Endothelial cell of umbilical vein (primary cell): ENCODE results near the gene FBLN2.

Source experiments
- CTCF ChIP-seq, 2 donors: IDR thresholded peaks; 1 replicate in 1 of 2; 2 replicates in 1 of 2; pipeline ENCODE4 v1.5.1; 2011; ENCODE audit warnings: low read length in 2 of 2, mild to moderate bottlenecking in 2 of 2, moderate library complexity in 2 of 2, control low read depth in 1 of 2, inconsistent platforms in 1 of 2, low read depth in 1 of 2; ENCODE audit not compliant: insufficient read depth in 1 of 2; ENCODE audit errors: extremely low read depth in 1 of 2
- EZH2 ChIP-seq: IDR thresholded peaks from 2 replicates; pipeline ENCODE4 v1.6.1; 2012; ENCODE audit warnings: borderline replicate concordance, low read depth, mild to moderate bottlenecking, moderate library complexity, low read length, inconsistent platforms; ENCODE audit not compliant: severe bottlenecking
- FOS ChIP-seq: IDR thresholded peaks from 2 replicates; pipeline ENCODE4 v1.6.1; 2011; ENCODE audit warnings: mild to moderate bottlenecking, low read length, moderate library complexity, borderline replicate concordance; ENCODE audit not compliant: insufficient read depth
- GATA2 ChIP-seq: IDR thresholded peaks from 2 replicates; pipeline ENCODE4 v1.7.0; 2011; ENCODE audit warnings: low read depth, mild to moderate bottlenecking, moderate library complexity, mixed read lengths, low read length; ENCODE audit not compliant: insufficient read length, insufficient read depth
- JUN ChIP-seq: IDR thresholded peaks from 2 replicates; pipeline ENCODE4 v1.6.1; 2011; ENCODE audit warnings: borderline replicate concordance, low read depth; ENCODE audit not compliant: insufficient read length, insufficient read depth
- MAX ChIP-seq: IDR thresholded peaks from 2 replicates; pipeline ENCODE4 v1.6.1; 2011; ENCODE audit not compliant: insufficient read depth, insufficient read length
- MYC ChIP-seq: IDR thresholded peaks from one replicate; pipeline ENCODE4 v1.6.1; 2011; ENCODE audit warnings: mild to moderate bottlenecking, low read depth, low read length
- POLR2A ChIP-seq: IDR thresholded peaks from 2 replicates; pipeline ENCODE4 v1.6.1; 2012; ENCODE audit warnings: low read depth, mild to moderate bottlenecking, control low read depth, low read length
- POLR2AphosphoS5 ChIP-seq: IDR thresholded peaks from 2 replicates; pipeline ENCODE4 v1.6.1; 2012; ENCODE audit warnings: low read depth, mild to moderate bottlenecking, control low read depth, low read length, moderate library complexity; ENCODE audit not compliant: insufficient read depth

GRCh38 chr3:13657660-13658435 lies 108.9 kb downstream of the FBLN2 start:
- TF ChIP-seq CTCF (IDR thresholded peaks at IDR 0.05; ENCODE audit: extremely low read depth in 1 of 2, insufficient read depth in 1 of 2, low read depth in 1 of 2, low read length in 2 of 2) (peak; percentile 76 to 92), POLR2A (no peak), FOS (no peak), POLR2AphosphoS5 (no peak), EZH2 (no peak), MAX (no peak), JUN (no peak), MYC (no peak), GATA2 (no peak)
